Neuron (in vitro differentiated cells): ENCODE data around the gene GLIPR1.

Experiments used
- H2AFZ ChIP-seq: one replicate; pipeline ENCODE4 v1.6.1; 2013; ENCODE audit warnings: low read depth, mild to moderate bottlenecking, inconsistent platforms, low read length, moderate library complexity
- H3K27me3 ChIP-seq: one replicate; pipeline ENCODE4 v1.6.1; 2013; ENCODE audit warnings: low read length; ENCODE audit not compliant: insufficient read depth
- H3K36me3 ChIP-seq: one replicate; pipeline ENCODE4 v1.6.1; 2013; ENCODE audit warnings: low read length; ENCODE audit not compliant: insufficient read depth
- H3K4me1 ChIP-seq: one replicate; pipeline ENCODE4 v1.6.1; 2013; ENCODE audit warnings: low read length; ENCODE audit not compliant: insufficient read depth
- H3K4me3 ChIP-seq: 2 replicates; pipeline ENCODE4 v1.5.1; 2013; ENCODE audit warnings: mild to moderate bottlenecking, low read length, moderate library complexity
- H3K9me3 ChIP-seq: one replicate; pipeline ENCODE4 v1.6.1; 2013; ENCODE audit warnings: low read length

Gene GLIPR1

DNA sequence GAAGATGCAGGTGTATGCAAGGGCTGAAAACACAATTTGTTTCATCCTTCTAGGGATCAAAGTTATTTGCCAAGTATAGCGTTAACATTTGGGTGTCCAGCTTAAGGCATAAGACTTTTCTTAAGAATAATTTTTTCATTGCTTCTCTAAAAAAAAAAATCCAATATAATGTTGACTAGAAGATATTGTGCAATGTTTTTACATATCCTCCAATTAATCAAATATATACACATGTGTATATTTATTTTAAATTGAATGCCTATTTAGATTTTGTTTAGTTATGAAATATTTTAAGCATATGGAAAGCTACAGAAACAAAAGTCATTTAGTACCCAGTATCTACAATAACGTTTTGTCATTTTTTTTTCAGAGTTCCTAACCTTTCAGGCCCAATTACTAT is 59.3 kb downstream of the GLIPR1 start:
- Histone ChIP-seq H3K27me3 (no peaks in the 10 kb centered on the region), H3K36me3 (no peaks in the 10 kb centered on the region)

DNA sequence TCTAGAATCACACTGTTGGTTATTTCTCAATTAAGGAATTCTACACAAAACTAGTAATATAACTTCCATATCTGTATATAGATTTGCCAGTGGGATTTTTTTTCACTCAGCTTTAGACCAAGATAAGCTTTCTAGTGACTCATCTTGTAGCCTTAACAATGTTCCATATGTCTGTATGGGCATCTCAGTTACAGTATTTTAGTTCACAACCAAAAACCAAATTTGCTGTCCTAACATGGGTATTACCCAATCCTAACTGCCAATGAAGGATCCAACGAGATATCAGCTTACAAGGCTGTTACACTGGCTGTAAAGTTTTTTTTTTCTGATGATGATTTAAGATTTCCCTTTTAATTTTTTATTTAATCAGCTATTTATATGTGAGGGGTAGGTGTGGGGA is 62.4 kb downstream of the GLIPR1 start:
- no peaks in the 10 kb centered on the region for H3K27me3 ChIP-seq
- H3K4me1 ChIP-seq = no peaks in the 10 kb centered on the region
- H3K36me3 ChIP-seq = no peaks in the 10 kb centered on the region
- H3K9me3 ChIP-seq = no peaks in the 10 kb centered on the region
- no peak overlapping the region for H3K4me3 ChIP-seq
- no peak overlapping the region for H2AFZ ChIP-seq

More for the DNA sequence above, 59.3 kb downstream of the GLIPR1 start:
- no peak overlapping the region for H3K4me3 ChIP-seq
- H3K9me3 ChIP-seq = no peaks in the 10 kb centered on the region
- H2AFZ ChIP-seq = no peak overlapping the region
- no peaks in the 10 kb centered on the region for H3K4me1 ChIP-seq

DNA sequence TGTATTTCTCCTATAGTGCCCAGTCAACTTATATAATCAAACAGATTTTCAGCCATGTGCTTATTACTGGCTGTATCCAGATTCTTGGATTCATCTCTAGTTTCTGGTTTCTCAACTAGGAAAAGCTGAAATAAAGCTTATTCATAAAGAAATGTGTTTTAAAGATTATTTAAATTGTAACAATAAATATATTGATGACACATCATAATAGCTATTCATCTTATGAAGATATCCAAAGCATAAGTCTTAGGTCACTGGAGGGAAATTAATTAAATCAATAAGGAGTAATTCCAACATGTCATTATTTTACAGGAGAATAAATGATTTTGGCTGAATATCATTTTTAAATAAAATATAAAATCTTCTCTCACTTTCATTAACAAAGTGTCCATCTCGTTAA is 63.0 kb downstream of the GLIPR1 start:
- no peaks in the 10 kb centered on the region for H3K36me3 ChIP-seq
- H3K9me3 ChIP-seq = no peaks in the 10 kb centered on the region
- no peak overlapping the region for H3K4me3 ChIP-seq
- no peak overlapping the region for H2AFZ ChIP-seq
- H3K27me3 ChIP-seq = no peaks in the 10 kb centered on the region
- H3K4me1 ChIP-seq = no peaks in the 10 kb centered on the region

DNA sequence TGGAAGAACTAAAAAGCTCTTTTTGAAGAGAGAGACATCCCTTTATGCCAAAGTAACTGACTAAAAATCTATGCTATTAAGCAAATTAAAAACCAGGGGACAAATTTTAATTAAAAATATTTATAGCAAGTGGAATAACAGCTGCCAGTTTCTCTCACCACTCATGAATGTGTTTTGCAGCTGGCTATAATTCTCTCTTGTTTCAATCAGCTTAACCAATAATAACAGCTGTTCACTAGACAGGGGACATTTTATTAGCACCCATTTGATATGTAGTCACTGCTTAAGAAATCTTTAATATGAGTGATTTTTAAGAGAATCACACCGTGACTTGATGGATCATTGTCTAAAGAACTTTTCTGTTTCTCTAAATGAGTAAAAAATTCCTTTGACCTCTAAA is 65.1 kb downstream of the GLIPR1 start:
- H3K36me3 ChIP-seq = no peaks in the 10 kb centered on the region
- H3K4me3 ChIP-seq = no peak overlapping the region
- H3K27me3 ChIP-seq = no peaks in the 10 kb centered on the region
- H3K9me3 ChIP-seq = no peaks in the 10 kb centered on the region
- no peak overlapping the region for H2AFZ ChIP-seq
- no peaks in the 10 kb centered on the region for H3K4me1 ChIP-seq

DNA sequence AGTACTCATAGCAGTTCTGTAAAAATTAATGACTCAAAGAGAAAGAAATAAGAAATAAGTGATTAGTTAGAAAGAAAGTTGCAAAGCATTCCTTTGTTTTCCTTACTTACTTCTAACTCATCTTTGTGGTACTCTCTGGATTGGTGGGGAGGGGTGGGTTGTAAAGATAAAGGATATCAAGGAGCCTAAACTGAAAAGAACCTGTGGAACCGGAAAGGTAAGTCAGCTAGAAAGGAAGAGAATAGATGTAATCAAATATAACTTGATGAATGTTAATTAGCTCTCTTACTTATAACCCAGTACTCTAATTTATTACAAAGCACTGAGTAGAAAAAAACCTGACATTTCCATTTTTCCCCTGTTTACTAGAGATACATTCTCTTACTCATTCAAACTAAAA is 68.3 kb downstream of the GLIPR1 start:
- H3K9me3 ChIP-seq = no peaks in the 10 kb centered on the region
- no peak overlapping the region for H2AFZ ChIP-seq
- H3K4me1 ChIP-seq = peaks cover 13% of the 10 kb centered on the region
- H3K36me3 ChIP-seq = no peaks in the 10 kb centered on the region
- no peaks in the 10 kb centered on the region for H3K27me3 ChIP-seq
- no peak overlapping the region for H3K4me3 ChIP-seq

DNA sequence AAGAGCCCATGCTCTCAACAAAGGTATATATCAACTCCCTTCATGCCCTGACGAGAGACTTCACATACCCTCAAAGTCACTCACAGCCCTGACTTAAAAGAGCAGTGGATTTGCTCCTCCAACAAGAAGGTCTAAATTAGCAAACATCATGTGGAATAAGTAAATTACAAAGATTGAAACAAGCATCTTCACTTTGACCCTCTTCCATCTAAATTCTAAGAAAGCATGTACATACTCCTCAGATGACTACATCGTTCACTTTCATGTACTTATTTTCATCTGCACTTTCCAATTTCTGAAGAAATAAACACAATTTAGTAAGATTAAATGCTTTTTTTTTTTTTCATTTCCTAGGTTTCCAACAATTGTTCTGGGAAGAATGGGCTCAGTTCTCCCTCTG is 69.4 kb downstream of the GLIPR1 start:
- Histone ChIP-seq H2AFZ (no peak overlapping the region), H3K9me3 (no peaks in the 10 kb centered on the region), H3K4me3 (no peak overlapping the region), H3K36me3 (no peaks in the 10 kb centered on the region), H3K27me3 (no peaks in the 10 kb centered on the region), H3K4me1 (peaks cover 16% of the 10 kb centered on the region)

DNA sequence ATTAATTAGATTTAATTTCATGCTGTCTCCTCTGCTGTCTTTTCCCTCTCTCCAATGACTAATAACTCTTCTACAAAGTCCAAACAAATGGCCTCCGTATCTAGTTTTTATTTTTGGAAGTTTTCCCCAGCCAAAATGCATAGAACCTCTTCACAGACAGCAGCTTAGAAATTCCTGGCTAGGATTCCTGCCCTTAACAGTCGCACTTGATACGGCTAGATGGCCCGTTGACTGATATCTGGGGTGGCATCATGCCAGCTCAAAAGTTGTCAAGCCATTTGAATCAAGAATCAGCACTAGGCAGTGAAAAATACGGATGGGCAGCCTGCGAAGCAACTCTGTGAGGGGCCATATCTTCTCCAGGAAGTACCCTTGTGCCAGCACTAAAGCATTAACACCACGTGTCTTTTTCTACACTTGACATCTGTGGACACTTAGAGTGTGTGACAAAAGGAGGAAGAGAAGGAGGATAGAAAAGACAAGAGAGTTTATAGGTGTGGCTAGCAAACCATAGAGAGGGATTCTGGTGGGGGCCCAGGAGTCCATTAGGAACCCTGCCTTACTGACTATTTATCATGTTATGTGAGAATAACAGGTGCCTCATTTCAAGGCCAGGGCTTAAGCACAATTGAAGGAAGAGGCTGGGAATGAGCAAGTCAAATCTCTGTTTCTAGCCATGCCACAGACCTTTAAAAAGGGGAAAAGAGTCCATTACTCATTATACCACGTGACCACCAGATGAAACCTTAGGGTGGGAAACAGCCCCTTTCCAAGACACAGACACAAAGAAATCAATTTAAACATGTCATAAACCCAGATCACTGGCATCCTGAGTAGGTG is 70.1 kb downstream of the GLIPR1 start:
- no peaks in the 10 kb centered on the region for H3K36me3 ChIP-seq
- H3K27me3 ChIP-seq = no peaks in the 10 kb centered on the region
- no peak overlapping the region for H2AFZ ChIP-seq
- no peak overlapping the region for H3K4me3 ChIP-seq
- no peaks in the 10 kb centered on the region for H3K9me3 ChIP-seq
- peaks cover 16% of the 10 kb centered on the region for H3K4me1 ChIP-seq

DNA sequence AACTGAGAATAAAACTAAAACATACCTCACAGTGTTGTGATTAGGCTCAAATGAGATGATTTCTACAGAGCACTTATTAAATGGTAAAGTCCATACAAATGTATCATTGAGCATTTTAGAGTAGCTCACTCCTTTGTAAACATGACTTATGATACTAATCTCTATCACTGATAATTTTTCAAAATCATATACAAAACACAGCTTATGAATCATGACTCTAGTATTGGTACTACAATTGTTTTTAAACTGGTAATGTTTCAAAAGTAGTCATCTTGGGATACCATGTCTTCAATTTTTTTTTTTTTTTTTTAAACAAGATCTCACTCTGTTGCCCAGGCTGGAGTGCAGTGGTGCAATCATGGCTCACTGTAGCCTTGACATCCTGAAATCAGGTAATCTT is 70.9 kb downstream of the GLIPR1 start:
- Histone ChIP-seq H3K9me3 (no peaks in the 10 kb centered on the region), H3K4me3 (no peak overlapping the region), H2AFZ (no peak overlapping the region), H3K27me3 (no peaks in the 10 kb centered on the region), H3K36me3 (no peaks in the 10 kb centered on the region), H3K4me1 (peaks cover 16% of the 10 kb centered on the region)

- peaks cover 20% of the 10 kb centered on the region for H3K4me1 ChIP-seq
- no peaks in the 10 kb centered on the region for H3K9me3 ChIP-seq
- no peak overlapping the region for H3K4me3 ChIP-seq
- H2AFZ ChIP-seq = no peak overlapping the region
- no peaks in the 10 kb centered on the region for H3K36me3 ChIP-seq
- no peaks in the 10 kb centered on the region for H3K27me3 ChIP-seq
These were observed 72.8 kb downstream of the GLIPR1 start for GRCh38 chr12:75553398-75553797.
